HepG2 (cell line): ENCODE data around the gene ZNF19. TPM values are rescaled to one million over a fixed set of nuclear protein-coding genes. Genes with fewer than 3 reads are reported as not detected.

Experiments used
- ELK4 ChIP-seq: sonication (generic); formaldehyde crosslinking; IDR thresholded peaks from 2 replicates; pipeline ENCODE4 v1.9.0; 2021; ENCODE audit warnings: missing genetic modification reagents, borderline replicate concordance
- FOXO1 ChIP-seq: sonication (generic); formaldehyde crosslinking; IDR thresholded peaks from 2 replicates; pipeline ENCODE4 v1.4.0; 2020; ENCODE audit warnings: missing genetic modification reagents
- IRX3 ChIP-seq: sonication (generic); formaldehyde crosslinking; IDR thresholded peaks from 2 replicates; pipeline ENCODE4 v1.8.1; 2023; ENCODE audit warnings: mild to moderate bottlenecking, low read depth, missing genetic modification reagents, borderline replicate concordance
- MYC ChIP-seq: sonication (generic); formaldehyde crosslinking; IDR thresholded peaks from 2 replicates; pipeline ENCODE4 v1.9.0; 2021; ENCODE audit warnings: missing genetic modification reagents, borderline replicate concordance
- PAXIP1 ChIP-seq: sonication (generic); formaldehyde crosslinking; conservative IDR thresholded peaks from 2 replicates; pipeline ENCODE4 v1.4.0; 2020; ENCODE audit warnings: mild to moderate bottlenecking, missing genetic modification reagents, moderate library complexity
- PHF5A ChIP-seq: IDR thresholded peaks from one replicate; pipeline ENCODE4 v1.6.1; 2018; ENCODE audit warnings: low read depth, missing genetic modification reagents; ENCODE audit not compliant: unreplicated experiment
- RBM39 ChIP-seq: fragments of 200-400 bp; formaldehyde crosslinking; IDR thresholded peaks from one replicate; pipeline ENCODE4 v1.6.1; 2018; ENCODE audit warnings: antibody characterized with exemption, mild to moderate bottlenecking, low read depth, low read length; ENCODE audit not compliant: poor library complexity, severe bottlenecking
- TGIF2 ChIP-seq: IDR thresholded peaks from 2 replicates; pipeline ENCODE4 v1.6.1; 2016; ENCODE audit warnings: control low read depth, missing compliant biosample characterization
- ZBTB26 ChIP-seq: IDR thresholded peaks from 2 replicates; pipeline ENCODE4 v1.6.1; 2016; ENCODE audit warnings: missing compliant biosample characterization, missing genetic modification reagents, borderline replicate concordance
- ZNF280B ChIP-seq: sonication (generic); formaldehyde crosslinking; IDR thresholded peaks from 2 replicates; pipeline ENCODE4 v1.5.0; 2020; ENCODE audit warnings: missing genetic modification reagents, mild to moderate bottlenecking, borderline replicate concordance
- ZNF335 ChIP-seq: sonication (generic); formaldehyde crosslinking; IDR thresholded peaks from 2 replicates; pipeline ENCODE4 v1.4.0; 2020; ENCODE audit warnings: missing genetic modification reagents
- ZNF766 ChIP-seq: sonication (generic); formaldehyde crosslinking; IDR thresholded peaks from 2 replicates; pipeline ENCODE4 v1.5.0; 2020; ENCODE audit warnings: missing genetic modification reagents, borderline replicate concordance
- ZNF792 ChIP-seq: IDR thresholded peaks from 2 replicates; pipeline ENCODE4 v1.6.1; 2016
- polyA plus RNA-seq, 8 experiments: library from polyadenylated mRNA; depleted of rRNA in 3 of 8; stranded (reverse) in 7 of 8; unstranded in 1 of 8; fragments of >200 nt; fragmentation: Illumina TruSeq in 4 of 8; extraction: Trizol in 4 of 8; gene quantifications; 2 replicates each; pipeline versions ENCODE4 v1.2.1 to v1.2.3, GENCODE V29; 2011 to 2016; ENCODE audit warnings: low read depth in 4 of 8, missing spikeins in 1 of 8, mixed read lengths in 1 of 8; ENCODE audit not compliant: insufficient read depth in 1 of 8
- total RNA-seq, 5 experiments: library from RNA; depleted of rRNA; stranded (reverse); fragments of >200 nt; fragmentation: Illumina TruSeq; extraction: Trizol; gene quantifications; 2 replicates each; pipeline ENCODE4 v1.2.3, GENCODE V29; 2016; ENCODE audit warnings: low read depth in 1 of 5
- TF ChIP-seq, protein P1 (sequence below): sonication (generic); formaldehyde crosslinking; IDR thresholded peaks from 2 replicates; pipeline ENCODE4 v1.9.0; 2021; ENCODE audit warnings: missing genetic modification reagents, mild to moderate bottlenecking, borderline replicate concordance

ZNF19 gene
- total and polyA plus RNA-seq, 2 of the 13 experiments (the other 11 are each of a cell fraction or from before 2014, with no cell fraction given) = 3.2 to 5.8 TPM

- TF ChIP-seq IRX3 (CRISPR knock-in tag) (no peak), ZNF280B (CRISPR knock-in tag) (peak; percentile 65), PHF5A (CRISPR knock-in tag) (peak; percentile 90), FOXO1 (CRISPR knock-in tag) (peak; percentile 82), ELK4 (CRISPR knock-in tag) (no peak; the same call in 1 of the 2 replicates), TGIF2 (CRISPR knock-in tag) (no peak; the same call in 1 of the 2 replicates), MYC (peak; percentile 91), ZNF766 (CRISPR knock-in tag) (peak; percentile 69), RBM39 (no peak), ZBTB26 (CRISPR knock-in tag) (no peak; the same call in none of the 2 replicates), PAXIP1 (peak; percentile 84), ZNF335 (CRISPR knock-in tag) (peak; percentile 89), ZNF792 (peak; percentile 93)
- TF ChIP-seq, protein P1, sequence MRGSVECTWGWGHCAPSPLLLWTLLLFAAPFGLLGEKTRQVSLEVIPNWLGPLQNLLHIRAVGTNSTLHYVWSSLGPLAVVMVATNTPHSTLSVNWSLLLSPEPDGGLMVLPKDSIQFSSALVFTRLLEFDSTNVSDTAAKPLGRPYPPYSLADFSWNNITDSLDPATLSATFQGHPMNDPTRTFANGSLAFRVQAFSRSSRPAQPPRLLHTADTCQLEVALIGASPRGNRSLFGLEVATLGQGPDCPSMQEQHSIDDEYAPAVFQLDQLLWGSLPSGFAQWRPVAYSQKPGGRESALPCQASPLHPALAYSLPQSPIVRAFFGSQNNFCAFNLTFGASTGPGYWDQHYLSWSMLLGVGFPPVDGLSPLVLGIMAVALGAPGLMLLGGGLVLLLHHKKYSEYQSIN (CRISPR knock-in tag) = no peak; the same call in 1 of the 2 replicates
Observed at GRCh38 chr16:71426069-71426879, 62.9 kb downstream of the ZNF19 start (continued).
